IMR-90 (cell line): ENCODE measurements around the gene SERP2.

Experiments
- FOS ChIP-seq: fragments of 150-350 bp; IDR thresholded peaks from 2 replicates; pipeline ENCODE4 v1.6.1; 2016; ENCODE audit warnings: low read depth, low read length
- RAD21 ChIP-seq: IDR thresholded peaks from 2 replicates; pipeline ENCODE4 v1.6.1; 2012; ENCODE audit warnings: low read length, improper control_type of control experiment
- TF ChIP-seq, protein P1 (sequence below): conservative IDR thresholded peaks from 2 replicates; pipeline ENCODE4 v1.5.1; 2012; ENCODE audit warnings: mild to moderate bottlenecking, low read depth, low read length, improper control_type of control experiment

DNA sequence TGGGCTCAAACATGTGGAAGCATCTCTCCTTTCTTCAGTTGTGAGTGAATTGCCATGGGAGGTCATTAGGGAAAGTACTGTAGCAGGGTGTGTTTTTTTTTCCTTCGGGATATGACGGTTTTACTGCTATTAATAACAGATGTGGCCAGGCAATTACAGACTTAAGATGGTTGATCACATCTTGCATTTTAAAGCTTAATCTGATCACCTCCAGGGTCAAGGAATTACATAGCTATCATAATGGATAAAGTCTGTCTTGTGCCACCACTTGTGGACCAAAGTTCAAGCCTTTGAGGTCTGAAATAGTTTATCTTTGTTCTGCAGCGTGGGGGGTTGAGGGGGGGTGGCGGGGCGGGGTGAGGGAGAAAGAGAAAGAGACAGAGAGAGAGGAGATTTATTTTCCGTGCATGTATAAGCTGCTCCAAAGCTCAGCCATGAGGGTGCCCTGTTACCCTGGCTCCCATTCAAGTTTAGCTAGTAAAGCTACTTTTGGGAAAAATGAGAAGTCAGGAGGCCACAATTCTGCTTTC, 5.5 kb upstream of the SERP2 start:
- TF ChIP-seq, protein P1, sequence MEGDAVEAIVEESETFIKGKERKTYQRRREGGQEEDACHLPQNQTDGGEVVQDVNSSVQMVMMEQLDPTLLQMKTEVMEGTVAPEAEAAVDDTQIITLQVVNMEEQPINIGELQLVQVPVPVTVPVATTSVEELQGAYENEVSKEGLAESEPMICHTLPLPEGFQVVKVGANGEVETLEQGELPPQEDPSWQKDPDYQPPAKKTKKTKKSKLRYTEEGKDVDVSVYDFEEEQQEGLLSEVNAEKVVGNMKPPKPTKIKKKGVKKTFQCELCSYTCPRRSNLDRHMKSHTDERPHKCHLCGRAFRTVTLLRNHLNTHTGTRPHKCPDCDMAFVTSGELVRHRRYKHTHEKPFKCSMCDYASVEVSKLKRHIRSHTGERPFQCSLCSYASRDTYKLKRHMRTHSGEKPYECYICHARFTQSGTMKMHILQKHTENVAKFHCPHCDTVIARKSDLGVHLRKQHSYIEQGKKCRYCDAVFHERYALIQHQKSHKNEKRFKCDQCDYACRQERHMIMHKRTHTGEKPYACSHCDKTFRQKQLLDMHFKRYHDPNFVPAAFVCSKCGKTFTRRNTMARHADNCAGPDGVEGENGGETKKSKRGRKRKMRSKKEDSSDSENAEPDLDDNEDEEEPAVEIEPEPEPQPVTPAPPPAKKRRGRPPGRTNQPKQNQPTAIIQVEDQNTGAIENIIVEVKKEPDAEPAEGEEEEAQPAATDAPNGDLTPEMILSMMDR: no peak
- no peak for TF ChIP-seq FOS
- no peak for TF ChIP-seq RAD21
